ENCODE data around the gene MS4A10.
"Not testable (repeated sequence)": the region's sequence is repeated elsewhere in the genome, so short reads cannot be mapped to it uniquely, and the experiment has no call there.

Gene MS4A10

DNA sequence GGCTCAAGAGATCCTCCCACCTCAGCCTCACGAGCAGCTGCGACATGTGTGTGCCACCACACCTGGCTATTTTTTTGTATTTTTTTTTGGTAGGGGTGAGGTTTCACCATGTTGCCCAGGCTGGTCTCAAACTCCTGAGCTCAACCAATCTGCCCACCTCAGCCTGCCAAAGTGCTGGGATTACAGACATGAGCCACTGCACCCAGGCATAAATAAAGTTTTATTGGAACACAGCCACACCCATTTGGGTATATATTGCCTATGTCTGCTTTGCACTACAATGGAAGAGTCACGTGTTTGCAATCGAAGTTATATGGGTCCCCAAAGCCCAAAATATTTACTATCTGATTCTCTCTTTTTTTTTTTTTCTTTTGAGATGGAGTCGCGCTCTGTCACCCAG is 30.2 kb upstream of the MS4A10 start:
- peaks cover 9 to 10% of the 10 kb centered on the region in 2 donors for H3K27me3 ChIP-seq (ENCODE audit: control insufficient read depth in 1 of 2, insufficient read depth in 2 of 2, low read length in 2 of 2)
- H3K4me3 ChIP-seq (ENCODE audit: low read length in 2 of 2), result no peak overlapping the region
- H3K9me3 ChIP-seq (ENCODE audit: control insufficient read depth in 2 of 2, low read length in 2 of 2), result peaks cover 0 to 6% of the 10 kb centered on the region in 2 donors
- no peaks in the 10 kb centered on the region for H3K36me3 ChIP-seq (ENCODE audit: control insufficient read depth in 2 of 2, insufficient read depth in 2 of 2, low read length in 2 of 2)
- no peak overlapping the region for H3K9ac ChIP-seq (ENCODE audit: low read length in 2 of 2)
- no peak overlapping the region for H3K27ac ChIP-seq (ENCODE audit: low read length)
- H3K4me1 ChIP-seq (ENCODE audit: control insufficient read depth, insufficient read depth, low read length), result no peaks in the 10 kb centered on the region

DNA sequence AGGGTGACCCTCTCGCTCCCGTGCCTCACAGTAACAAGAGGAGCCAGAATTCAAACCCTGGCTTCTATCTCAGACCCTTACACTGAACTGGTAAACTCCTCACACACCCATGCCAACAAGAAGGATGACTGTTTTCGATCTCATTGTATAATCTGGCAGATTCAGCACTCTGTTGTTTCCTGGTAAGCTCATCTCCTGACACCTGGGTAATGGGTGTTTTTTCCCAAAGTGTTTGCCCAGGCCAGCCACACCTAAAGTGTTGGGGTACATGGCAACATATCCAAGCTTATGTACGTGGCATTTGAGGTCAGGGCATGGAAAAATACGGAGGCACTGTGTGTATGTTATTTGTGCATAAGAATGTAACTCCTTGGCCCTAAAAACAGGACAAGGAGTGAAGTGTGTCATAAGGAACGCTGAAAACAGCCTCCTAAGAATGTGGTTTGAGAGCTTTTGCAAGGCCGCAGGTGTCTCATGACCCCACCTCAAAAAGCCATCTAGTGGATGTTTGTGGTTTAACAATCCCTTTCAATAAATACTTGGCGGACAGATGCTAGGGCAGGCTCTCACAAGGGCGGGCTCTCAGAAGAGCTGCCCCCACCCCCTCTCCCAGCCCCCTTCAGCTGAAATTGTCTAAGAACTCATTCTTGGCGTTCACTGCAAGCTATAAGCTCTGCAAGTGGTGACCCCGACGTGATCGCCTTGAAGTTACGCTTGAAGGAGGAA is 28.7 kb upstream of the MS4A10 start, which contains the start of gene MS4A15:
TSS of gene MS4A15 (plus strand) at position 561 of the 726 bp plus-strand sequence. CDS start 6,867 bp downstream, outside the sequence.
- H3K9me3 ChIP-seq (ENCODE audit: control insufficient read depth in 2 of 2, low read length in 2 of 2), result peaks cover 0 to 6% of the 10 kb centered on the region in 2 donors
- no peak within 1 kb of the TSS for H3K4me3 ChIP-seq (ENCODE audit: low read length in 2 of 2)
- H3K27me3 ChIP-seq (ENCODE audit: control insufficient read depth in 1 of 2, insufficient read depth in 2 of 2, low read length in 2 of 2), result peaks cover 3 to 10% of the 10 kb centered on the region in 2 donors
- H3K9ac ChIP-seq (ENCODE audit: low read length in 2 of 2), result no peak within 1 kb of the TSS
- no peak within 1 kb of the TSS for H3K27ac ChIP-seq (ENCODE audit: low read length)
- H3K36me3 ChIP-seq (ENCODE audit: control insufficient read depth in 2 of 2, insufficient read depth in 2 of 2, low read length in 2 of 2), result no peaks in the 10 kb centered on the region
- no peaks in the 10 kb centered on the region for H3K4me1 ChIP-seq (ENCODE audit: control insufficient read depth, insufficient read depth, low read length)

DNA sequence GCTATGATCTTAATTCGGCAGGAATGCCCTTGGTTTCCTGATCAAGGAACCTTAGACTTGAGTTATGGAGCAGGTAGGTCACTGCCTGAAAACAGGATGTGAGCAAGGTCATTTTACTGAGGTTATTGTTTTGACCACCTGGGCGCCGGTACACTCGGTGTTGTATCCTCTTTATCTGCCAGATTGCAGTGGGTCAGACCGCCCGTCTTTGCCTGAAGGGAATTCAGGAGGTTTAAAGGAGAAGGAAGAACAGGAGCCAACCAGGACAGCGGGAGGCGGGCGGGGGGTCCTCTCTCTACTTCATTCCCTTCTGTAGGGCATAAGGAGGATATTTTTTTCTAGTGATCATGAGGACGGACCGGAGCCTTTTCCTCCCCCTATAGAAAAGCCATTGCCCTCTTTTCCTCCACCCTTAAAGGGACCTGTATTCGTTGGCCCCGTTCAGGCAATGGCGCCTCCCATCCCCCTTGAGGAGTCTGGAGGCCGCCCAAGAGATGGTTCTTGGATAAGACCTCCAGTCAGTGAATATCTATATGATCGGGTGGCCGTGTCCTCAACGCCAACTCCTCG is 27.8 kb upstream of the MS4A10 start:
- Histone ChIP-seq H3K27me3 (ENCODE audit: control insufficient read depth in 1 of 2, insufficient read depth in 2 of 2, low read length in 2 of 2) (peaks cover 3 to 9% of the 10 kb centered on the region in 2 donors), H3K4me3 (ENCODE audit: low read length in 2 of 2) (no peak overlapping the region), H3K9ac (ENCODE audit: low read length in 2 of 2) (no peak overlapping the region), H3K4me1 (ENCODE audit: control insufficient read depth, insufficient read depth, low read length) (no peaks in the 10 kb centered on the region), H3K36me3 (ENCODE audit: control insufficient read depth in 2 of 2, insufficient read depth in 2 of 2, low read length in 2 of 2) (no peaks in the 10 kb centered on the region), H3K9me3 (ENCODE audit: control insufficient read depth in 2 of 2, low read length in 2 of 2) (peaks cover 0 to 6% of the 10 kb centered on the region in 2 donors), H3K27ac (ENCODE audit: low read length) (no peak overlapping the region)

DNA sequence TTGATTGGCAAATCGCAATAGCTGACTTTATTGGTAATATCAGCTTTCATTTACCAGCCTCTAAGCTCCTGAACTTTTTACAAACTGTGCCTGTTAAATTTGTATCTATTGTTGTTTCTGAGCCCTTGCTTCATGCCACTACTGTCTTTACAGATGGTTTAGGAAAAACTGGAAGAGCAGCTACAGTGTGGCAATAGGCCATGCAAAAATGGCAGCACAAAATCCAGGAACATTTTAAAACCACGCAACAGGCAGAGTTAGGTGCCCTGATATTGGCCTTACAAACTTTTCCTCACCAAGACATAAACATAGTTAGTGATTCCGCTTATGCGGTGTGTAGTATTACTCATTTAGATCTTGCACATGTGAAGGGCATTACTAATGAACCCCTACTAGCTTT is 26.5 kb upstream of the MS4A10 start:
- not testable (repeated sequence) for H3K4me3 ChIP-seq (ENCODE audit: low read length in 2 of 2); H3K9ac ChIP-seq (ENCODE audit: low read length in 2 of 2); H3K27ac ChIP-seq (ENCODE audit: low read length); H3K4me1 ChIP-seq (ENCODE audit: control insufficient read depth, insufficient read depth, low read length); H3K27me3 ChIP-seq (ENCODE audit: control insufficient read depth in 1 of 2, insufficient read depth in 2 of 2, low read length in 2 of 2); H3K9me3 ChIP-seq (ENCODE audit: control insufficient read depth in 2 of 2, low read length in 2 of 2); H3K36me3 ChIP-seq (ENCODE audit: control insufficient read depth in 2 of 2, insufficient read depth in 2 of 2, low read length in 2 of 2)

DNA sequence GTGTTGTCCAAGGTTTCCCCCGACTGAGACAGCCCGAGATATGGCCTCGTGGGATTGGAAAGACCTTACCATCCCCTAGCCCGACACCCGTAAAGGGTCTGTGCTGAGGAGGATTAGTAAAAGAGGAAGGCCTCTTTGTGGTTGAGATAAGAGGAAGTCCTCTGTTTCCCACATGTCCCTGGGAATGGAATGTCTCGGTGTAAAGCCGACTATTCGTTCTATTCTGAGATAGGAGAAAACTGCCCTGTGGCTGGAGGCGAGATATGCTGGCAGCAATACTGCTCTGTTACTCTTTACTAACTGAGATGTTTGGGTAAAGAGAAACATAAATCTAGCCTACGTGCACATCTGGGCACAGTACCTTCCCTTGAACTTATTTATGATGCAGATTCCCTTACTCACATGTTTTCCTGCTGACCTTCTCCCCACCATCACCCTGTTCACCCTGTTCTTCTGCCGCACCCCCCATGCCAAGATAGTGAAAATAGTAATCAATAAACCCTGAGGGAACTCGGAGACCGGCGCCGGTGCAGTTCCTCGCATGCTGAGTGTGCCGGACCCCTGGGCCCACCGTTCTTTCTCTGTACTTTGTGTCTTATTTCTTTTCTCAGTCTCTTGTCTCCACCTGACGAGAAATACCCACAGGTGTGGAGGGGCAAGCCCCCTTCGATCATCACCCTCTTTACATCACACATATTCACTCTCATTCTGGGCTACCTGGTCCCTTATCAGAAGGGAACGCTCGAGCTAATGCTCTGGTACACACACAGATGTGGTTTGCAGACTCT is 25.5 kb upstream of the MS4A10 start:
- H3K4me1 ChIP-seq (ENCODE audit: control insufficient read depth, insufficient read depth, low read length); H3K9ac ChIP-seq (ENCODE audit: low read length in 2 of 2); H3K36me3 ChIP-seq (ENCODE audit: control insufficient read depth in 2 of 2, insufficient read depth in 2 of 2, low read length in 2 of 2); H3K27ac ChIP-seq (ENCODE audit: low read length); H3K4me3 ChIP-seq (ENCODE audit: low read length in 2 of 2); H3K9me3 ChIP-seq (ENCODE audit: control insufficient read depth in 2 of 2, low read length in 2 of 2): not testable (repeated sequence)
- H3K27me3 ChIP-seq (ENCODE audit: control insufficient read depth in 1 of 2, insufficient read depth in 2 of 2, low read length in 2 of 2), result peaks cover 6 to 11% of the 10 kb centered on the region in 2 donors

DNA sequence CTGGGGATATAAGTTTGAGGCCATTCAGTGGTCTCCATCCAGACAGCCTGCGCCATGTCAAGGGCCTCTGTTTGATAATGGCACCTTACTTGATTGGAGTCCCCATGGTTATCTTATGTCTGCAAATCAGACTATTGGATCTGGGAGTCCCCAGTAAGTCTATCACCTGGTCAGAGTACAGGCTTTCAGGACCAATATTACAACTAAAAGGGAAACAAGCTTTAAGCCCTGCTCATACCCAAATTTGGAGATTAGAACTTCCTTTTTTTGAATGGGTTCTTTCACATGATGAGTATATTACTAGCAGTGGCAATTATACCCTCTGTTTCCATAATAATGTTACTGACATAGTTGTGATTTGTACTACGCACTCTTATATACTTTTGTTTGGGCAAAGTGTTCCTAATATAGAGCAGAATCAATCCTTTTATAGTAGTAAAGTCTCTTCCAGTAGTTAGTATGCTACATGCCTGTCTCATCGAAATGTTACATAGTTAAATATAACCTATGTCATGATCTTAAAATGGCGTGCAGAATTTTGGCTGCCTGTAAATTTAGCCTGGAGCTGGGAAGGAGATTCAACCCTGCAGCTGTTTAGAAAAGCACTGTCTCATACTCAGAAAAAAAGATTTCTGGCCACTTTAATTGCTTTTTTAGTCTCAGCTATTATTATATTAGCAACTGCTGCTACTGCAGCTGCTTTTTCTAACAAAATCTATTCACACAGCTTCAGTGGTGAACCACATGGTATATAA is 23.5 kb upstream of the MS4A10 start:
- H3K9ac ChIP-seq (ENCODE audit: low read length in 2 of 2), result no peak overlapping the region
- no peaks in the 10 kb centered on the region for H3K36me3 ChIP-seq (ENCODE audit: control insufficient read depth in 2 of 2, insufficient read depth in 2 of 2, low read length in 2 of 2)
- peaks cover 0 to 3% of the 10 kb centered on the region in 2 donors for H3K9me3 ChIP-seq (ENCODE audit: control insufficient read depth in 2 of 2, low read length in 2 of 2)
- no peak overlapping the region for H3K4me3 ChIP-seq (ENCODE audit: low read length in 2 of 2)
- H3K27me3 ChIP-seq (ENCODE audit: control insufficient read depth in 1 of 2, insufficient read depth in 2 of 2, low read length in 2 of 2), result peaks cover 10 to 14% of the 10 kb centered on the region in 2 donors
- no peak overlapping the region for H3K27ac ChIP-seq (ENCODE audit: low read length)
- H3K4me1 ChIP-seq (ENCODE audit: control insufficient read depth, insufficient read depth, low read length), result no peaks in the 10 kb centered on the region

DNA sequence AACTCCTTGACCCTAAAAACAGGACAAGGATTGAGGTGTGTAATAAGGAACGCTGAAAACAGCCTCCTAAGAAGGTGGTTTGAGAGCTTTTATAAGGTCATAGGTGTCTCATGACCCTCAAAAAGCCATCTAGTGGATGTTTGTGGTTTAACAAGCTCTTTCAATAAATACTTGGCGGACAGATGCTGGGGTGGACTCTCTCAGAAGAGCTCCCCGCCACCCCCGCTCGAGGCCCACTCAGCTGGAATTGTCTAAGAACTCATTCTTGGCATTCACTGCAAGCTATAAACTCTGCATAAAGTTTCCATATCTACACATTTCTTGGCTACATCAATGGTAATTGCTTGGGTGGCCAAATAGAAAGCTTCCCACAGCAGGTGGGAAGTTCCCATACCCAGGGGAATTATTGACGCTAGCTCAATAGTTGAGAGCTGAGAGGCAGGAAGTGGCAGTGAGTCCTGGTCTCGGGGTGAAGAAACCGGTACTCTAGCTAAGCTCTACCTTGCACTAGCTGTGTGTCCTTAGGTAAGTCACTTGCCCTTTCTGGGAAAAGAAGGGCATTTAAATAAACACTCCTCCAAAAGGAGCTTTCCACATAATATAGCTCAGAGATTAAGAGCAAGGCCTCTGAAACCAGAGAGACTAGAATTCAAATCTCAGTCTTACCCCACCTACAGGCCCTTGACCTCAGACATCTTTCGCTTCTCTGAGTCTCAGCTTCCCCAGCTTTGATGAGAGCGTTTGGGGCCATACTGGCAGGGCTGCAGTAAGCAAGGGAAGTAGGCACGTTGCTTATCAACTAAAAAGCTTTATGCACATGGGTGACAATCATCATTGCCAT is 22.1 kb upstream of the MS4A10 start:
- no peaks in the 10 kb centered on the region for H3K4me1 ChIP-seq (ENCODE audit: control insufficient read depth, insufficient read depth, low read length)
- H3K27ac ChIP-seq (ENCODE audit: low read length), result no peak overlapping the region
- no peaks in the 10 kb centered on the region for H3K36me3 ChIP-seq (ENCODE audit: control insufficient read depth in 2 of 2, insufficient read depth in 2 of 2, low read length in 2 of 2)
- no peak overlapping the region for H3K9ac ChIP-seq (ENCODE audit: low read length in 2 of 2)
- no peaks in the 10 kb centered on the region for H3K9me3 ChIP-seq (ENCODE audit: control insufficient read depth in 2 of 2, low read length in 2 of 2)
- peaks cover 16 to 17% of the 10 kb centered on the region in 2 donors for H3K27me3 ChIP-seq (ENCODE audit: control insufficient read depth in 1 of 2, insufficient read depth in 2 of 2, low read length in 2 of 2)
- no peak overlapping the region for H3K4me3 ChIP-seq (ENCODE audit: low read length in 2 of 2)

DNA sequence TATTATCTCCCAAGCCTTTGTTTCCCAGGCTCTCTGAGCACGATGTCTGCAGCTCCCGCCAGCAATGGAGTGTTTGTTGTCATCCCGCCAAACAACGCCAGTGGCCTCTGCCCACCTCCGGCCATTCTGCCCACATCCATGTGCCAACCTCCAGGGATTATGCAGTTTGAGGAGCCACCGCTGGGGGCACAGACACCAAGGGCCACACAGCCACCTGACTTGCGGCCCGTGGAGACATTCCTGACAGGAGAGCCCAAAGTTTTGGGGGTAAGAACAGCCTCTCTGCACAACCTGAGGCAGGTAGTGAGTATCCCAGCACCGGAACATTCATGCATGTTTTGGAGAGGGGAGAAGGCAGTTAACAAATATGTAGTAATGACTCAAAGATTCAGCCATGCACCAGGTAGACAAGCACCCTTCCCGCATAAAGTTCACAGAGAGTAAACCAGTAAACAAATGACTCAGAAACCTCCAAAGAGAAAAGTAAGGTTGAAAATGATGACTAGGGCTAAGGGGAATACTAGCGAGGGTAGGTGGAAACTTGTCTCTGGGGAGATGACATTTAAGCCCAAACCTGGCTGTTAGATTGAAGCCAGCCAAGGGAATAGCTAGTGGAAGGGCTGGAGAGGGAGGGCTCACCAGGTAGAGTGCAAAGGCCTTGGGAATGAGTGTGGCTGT is 21.3 kb upstream of the MS4A10 start:
- H3K4me3 ChIP-seq (ENCODE audit: low read length in 2 of 2), result no peak overlapping the region
- H3K27me3 ChIP-seq (ENCODE audit: control insufficient read depth in 1 of 2, insufficient read depth in 2 of 2, low read length in 2 of 2), result peaks cover 16 to 19% of the 10 kb centered on the region in 2 donors
- H3K9me3 ChIP-seq (ENCODE audit: control insufficient read depth in 2 of 2, low read length in 2 of 2), result no peaks in the 10 kb centered on the region

DNA sequence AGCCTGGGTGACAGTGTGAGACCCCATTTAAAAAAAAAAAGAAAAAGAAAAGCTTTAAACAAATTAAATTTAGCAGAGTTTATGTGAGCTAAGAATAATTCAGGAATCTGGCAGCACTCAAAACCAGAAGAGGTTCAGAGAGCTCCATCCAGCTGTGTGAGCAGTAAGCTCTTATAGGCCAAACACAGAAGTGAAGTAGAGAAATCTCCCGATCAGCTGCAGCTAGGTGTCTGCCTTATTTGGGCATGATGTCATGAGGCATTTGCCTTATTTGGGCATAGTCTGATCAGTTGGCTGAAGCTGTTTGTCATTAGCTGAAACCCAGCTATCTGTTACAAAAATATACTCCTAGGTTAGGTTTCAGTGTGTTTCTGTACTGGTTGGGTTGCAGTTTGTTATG is 20.3 kb upstream of the MS4A10 start:
- no peak overlapping the region for H3K4me3 ChIP-seq (ENCODE audit: low read length in 2 of 2)

More for the DNA sequence above, 21.3 kb upstream of the MS4A10 start:
- no peak overlapping the region for H3K9ac ChIP-seq (ENCODE audit: low read length in 2 of 2)
- H3K36me3 ChIP-seq (ENCODE audit: control insufficient read depth in 2 of 2, insufficient read depth in 2 of 2, low read length in 2 of 2), result no peaks in the 10 kb centered on the region
- H3K27ac ChIP-seq (ENCODE audit: low read length), result no peak overlapping the region
- H3K4me1 ChIP-seq (ENCODE audit: control insufficient read depth, insufficient read depth, low read length), result no peaks in the 10 kb centered on the region

More for the DNA sequence above, 20.3 kb upstream of the MS4A10 start:
- no peak overlapping the region for H3K9ac ChIP-seq (ENCODE audit: low read length in 2 of 2)
- H3K27me3 ChIP-seq (ENCODE audit: control insufficient read depth in 1 of 2, insufficient read depth in 2 of 2, low read length in 2 of 2), result peaks cover 16 to 21% of the 10 kb centered on the region in 2 donors
- H3K9me3 ChIP-seq (ENCODE audit: control insufficient read depth in 2 of 2, low read length in 2 of 2), result no peaks in the 10 kb centered on the region
- H3K4me1 ChIP-seq (ENCODE audit: control insufficient read depth, insufficient read depth, low read length), result no peaks in the 10 kb centered on the region
- no peak overlapping the region for H3K27ac ChIP-seq (ENCODE audit: low read length)
- no peaks in the 10 kb centered on the region for H3K36me3 ChIP-seq (ENCODE audit: control insufficient read depth in 2 of 2, insufficient read depth in 2 of 2, low read length in 2 of 2)

Measured in stomach smooth muscle (tissue), 2 donors.